ENCODE data around the gene NT5M. TPM values are rescaled to one million over a fixed set of nuclear protein-coding genes. Genes with fewer than 3 reads are reported as not detected.
"Not testable (repeated sequence)": the region's sequence is repeated elsewhere in the genome, so short reads cannot be mapped to it uniquely, and the experiment has no call there.

The NT5M gene
- total RNA-seq: 10 to 100 TPM in 4 of 9 donors, 1 to 10 TPM in 5; 5.3 to 15.1 (median 7.6) TPM
- 1 to 10 TPM; 4.1 to 9.3 TPM for polyA plus RNA-seq
- long read RNA-seq, donor 1, transcript NT5M-201 (5 exons, 1,617 nt): major isoform, 36 of 68 reads
- long read RNA-seq, donor 1, transcript NT5M-207 (5 exons, 1,635 nt): minor isoform, 8 of 68 reads
- long read RNA-seq, donor 1, partial matches to known transcripts: 0 of 68 reads
- long read RNA-seq, donor 1, other reads (novel, unspliced or antisense): 24 of 68 reads
- long read RNA-seq, donor 2, partial matches to known transcripts: 1 of 7 reads
- long read RNA-seq, donor 2, other reads (novel, unspliced or antisense): 1 of 7 reads
- long read RNA-seq, donor 3, transcript NT5M-201 (5 exons, 1,617 nt): major isoform, 9 of 17 reads
- long read RNA-seq, donor 3, partial matches to known transcripts: 0 of 17 reads
- long read RNA-seq, donor 3, other reads (novel, unspliced or antisense): 7 of 17 reads

DNA sequence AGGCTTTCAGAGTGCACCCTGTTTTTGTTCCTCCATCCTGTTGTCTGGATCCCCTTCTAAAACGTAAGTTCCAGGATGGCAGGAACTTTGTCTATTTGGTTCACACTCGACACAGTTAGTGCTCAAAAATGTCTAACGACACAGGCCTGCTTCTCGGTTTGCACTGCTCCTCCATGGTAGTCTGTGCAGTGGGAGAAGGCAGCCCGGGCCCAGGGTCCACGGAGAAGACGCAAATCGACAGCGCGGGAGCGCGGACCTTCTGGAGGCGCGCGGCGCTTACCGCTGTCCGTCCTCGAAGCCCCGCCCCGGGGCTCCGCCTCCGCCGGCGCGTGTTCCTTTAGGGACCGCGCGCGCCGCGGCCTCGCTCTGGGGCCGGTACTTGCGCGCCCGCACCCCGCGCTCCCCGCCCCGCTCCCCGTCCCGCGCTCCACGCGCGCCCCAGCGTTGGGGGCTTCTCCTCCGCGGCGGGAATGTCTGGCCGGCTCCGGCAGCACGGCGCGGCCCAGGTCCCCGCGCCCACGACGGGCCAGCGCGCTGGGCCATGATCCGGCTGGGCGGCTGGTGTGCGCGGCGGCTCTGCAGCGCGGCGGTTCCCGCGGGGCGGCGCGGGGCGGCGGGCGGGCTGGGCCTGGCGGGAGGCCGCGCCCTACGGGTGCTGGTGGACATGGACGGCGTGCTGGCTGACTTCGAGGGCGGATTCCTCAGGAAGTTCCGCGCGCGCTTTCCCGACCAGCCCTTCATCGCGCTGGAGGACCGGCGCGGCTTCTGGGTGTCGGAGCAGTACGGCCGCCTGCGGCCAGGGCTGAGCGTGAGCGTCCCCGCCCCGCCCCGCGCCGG is at the start of gene NT5M:
TSS of gene NT5M (plus strand) at position 364 of the 837 bp plus-strand sequence. CDS start at position 542, 178 bp downstream.
- peak within 1 kb of the TSS; percentile 28 to 76 (median 60) for H3K4me3 ChIP-seq
- H3K36me3 ChIP-seq: no peaks in the 10 kb centered on the region
- ATAC-seq (peak; percentile 65 to 88 (median 85)), DNase-seq (peak; percentile 69 to 86 (median 76))
- no peak for TF ChIP-seq POLR2A (IDR thresholded peaks at IDR 0.05)
- TF ChIP-seq, protein P1, sequence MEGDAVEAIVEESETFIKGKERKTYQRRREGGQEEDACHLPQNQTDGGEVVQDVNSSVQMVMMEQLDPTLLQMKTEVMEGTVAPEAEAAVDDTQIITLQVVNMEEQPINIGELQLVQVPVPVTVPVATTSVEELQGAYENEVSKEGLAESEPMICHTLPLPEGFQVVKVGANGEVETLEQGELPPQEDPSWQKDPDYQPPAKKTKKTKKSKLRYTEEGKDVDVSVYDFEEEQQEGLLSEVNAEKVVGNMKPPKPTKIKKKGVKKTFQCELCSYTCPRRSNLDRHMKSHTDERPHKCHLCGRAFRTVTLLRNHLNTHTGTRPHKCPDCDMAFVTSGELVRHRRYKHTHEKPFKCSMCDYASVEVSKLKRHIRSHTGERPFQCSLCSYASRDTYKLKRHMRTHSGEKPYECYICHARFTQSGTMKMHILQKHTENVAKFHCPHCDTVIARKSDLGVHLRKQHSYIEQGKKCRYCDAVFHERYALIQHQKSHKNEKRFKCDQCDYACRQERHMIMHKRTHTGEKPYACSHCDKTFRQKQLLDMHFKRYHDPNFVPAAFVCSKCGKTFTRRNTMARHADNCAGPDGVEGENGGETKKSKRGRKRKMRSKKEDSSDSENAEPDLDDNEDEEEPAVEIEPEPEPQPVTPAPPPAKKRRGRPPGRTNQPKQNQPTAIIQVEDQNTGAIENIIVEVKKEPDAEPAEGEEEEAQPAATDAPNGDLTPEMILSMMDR (IDR thresholded peaks at IDR 0.05): peak in 1 of 12 donors; percentile 5
- H3K27me3 ChIP-seq: no peaks in the 10 kb centered on the region
- intact Hi-C loops (cut with DNase I): loop anchor here in 2 of 10 donors (10.0 kb wide), 2 partner anchors 62 to 298 kb away; no protein-coding TSS in a partner anchor
- peaks cover 0 to 38% (median 8%) of the 10 kb centered on the region in 12 donors for H3K4me1 ChIP-seq
- 1 to 2% (median 1%) methylated on average over 11 to 107 of the region's 107 CpGs for WGBS, 4 donors
- H3K9me3 ChIP-seq: no peaks in the 10 kb centered on the region
- H3K27ac ChIP-seq: peak within 1 kb of the TSS; percentile 21 to 79 (median 60)

DNA sequence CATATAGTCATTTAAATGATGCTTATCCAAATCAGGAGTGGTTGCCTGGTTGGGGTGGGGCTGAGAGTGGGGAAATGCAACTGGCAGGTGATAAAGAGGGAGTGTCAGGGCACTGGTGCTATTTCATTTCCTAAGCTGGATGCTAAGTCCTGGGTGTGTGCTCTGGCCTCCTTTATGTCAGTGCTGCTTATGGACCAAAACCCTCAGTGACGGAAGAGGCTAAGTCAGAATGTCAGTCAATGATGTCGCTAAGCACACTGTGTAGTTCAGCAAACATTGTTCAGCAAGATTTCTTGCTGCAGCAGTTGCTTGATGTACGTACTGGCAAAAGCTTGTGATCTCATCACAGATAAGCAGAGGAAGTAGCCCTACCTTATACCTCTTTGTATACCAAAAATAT is 49.8 kb upstream of the NT5M start:
- TF ChIP-seq, protein P1 (IDR thresholded peaks at IDR 0.05): no peak
- no peaks in the 10 kb centered on the region for H3K27me3 ChIP-seq
- intact Hi-C loops (cut with DNase I): no loop called here
- DNase-seq (no peak), ATAC-seq (no peak)
- no peaks in the 10 kb centered on the region for H3K4me1 ChIP-seq
- H3K4me3 ChIP-seq: no peak overlapping the region
- peaks cover 0 to 100% (median 98%) of the 10 kb centered on the region in 9 donors for H3K36me3 ChIP-seq
- 86 to 91% (median 90%) methylated on average over 3 of the region's 3 CpGs for WGBS, 4 donors
- H3K27ac ChIP-seq: no peak overlapping the region
- H3K9me3 ChIP-seq: no peaks in the 10 kb centered on the region

DNA sequence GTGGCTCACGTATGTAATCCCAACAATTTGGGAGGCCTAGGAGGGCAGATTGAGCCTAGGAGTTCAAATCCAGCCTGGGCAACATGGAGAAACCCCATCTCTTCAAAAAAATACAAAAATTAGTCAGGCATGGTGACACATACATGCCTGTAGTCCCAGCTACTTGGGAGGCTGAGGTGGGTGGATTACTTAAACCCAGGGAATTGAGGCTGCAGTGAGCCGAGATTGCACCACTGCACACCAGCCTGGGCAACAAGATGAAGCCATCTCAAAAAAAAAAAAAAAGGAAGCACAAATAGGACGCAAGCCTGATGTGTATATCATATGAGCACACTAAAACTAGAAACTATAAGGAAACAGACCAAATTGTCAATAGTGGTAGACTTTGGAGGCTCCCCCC is 49.1 kb upstream of the NT5M start:
- no peak for TF ChIP-seq POLR2A (IDR thresholded peaks at IDR 0.05)
- intact Hi-C loops (cut with DNase I): no loop called here
- no peaks in the 10 kb centered on the region for H3K9me3 ChIP-seq
- no peaks in the 10 kb centered on the region for H3K4me1 ChIP-seq
- no peak for DNase-seq
- no peak overlapping the region for H3K27ac ChIP-seq
- H3K27me3 ChIP-seq: no peaks in the 10 kb centered on the region
- peaks cover 0 to 100% (median 98%) of the 10 kb centered on the region in 9 donors for H3K36me3 ChIP-seq
- H3K4me3 ChIP-seq: no peak overlapping the region
- WGBS, 4 donors: 84 to 89% (median 86%) methylated on average over 3 of the region's 3 CpGs
- no peak for ATAC-seq

DNA sequence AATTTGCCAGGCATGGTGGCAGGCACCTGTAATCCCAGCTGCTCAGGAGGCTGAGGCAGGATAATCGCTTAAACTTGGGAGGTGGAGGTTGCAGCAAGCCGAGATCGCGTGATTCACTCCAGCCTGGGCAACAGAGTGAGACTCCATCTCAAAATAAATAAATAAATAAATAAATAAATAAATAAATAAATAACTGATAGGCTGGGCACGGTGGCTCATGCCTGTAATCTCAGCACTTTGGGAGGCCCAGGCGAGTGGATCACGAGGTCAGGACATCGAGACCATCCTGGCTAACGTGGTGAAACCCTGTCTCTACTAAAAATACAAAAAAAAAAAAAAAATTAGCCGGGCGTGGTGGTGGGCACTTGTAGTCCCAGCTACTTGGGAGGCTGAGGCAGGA is 47.5 kb upstream of the NT5M start:
- ATAC-seq; intact Hi-C loops (cut with DNase I); DNase-seq; H3K4me1 ChIP-seq; H3K27me3 ChIP-seq; H3K4me3 ChIP-seq; H3K9me3 ChIP-seq; H3K27ac ChIP-seq: not testable (repeated sequence)
- 87 to 92% (median 90%) methylated on average over 11 of the region's 11 CpGs for WGBS, 4 donors
- H3K36me3 ChIP-seq: peaks cover 0 to 100% (median 98%) of the 10 kb centered on the region in 9 donors

DNA sequence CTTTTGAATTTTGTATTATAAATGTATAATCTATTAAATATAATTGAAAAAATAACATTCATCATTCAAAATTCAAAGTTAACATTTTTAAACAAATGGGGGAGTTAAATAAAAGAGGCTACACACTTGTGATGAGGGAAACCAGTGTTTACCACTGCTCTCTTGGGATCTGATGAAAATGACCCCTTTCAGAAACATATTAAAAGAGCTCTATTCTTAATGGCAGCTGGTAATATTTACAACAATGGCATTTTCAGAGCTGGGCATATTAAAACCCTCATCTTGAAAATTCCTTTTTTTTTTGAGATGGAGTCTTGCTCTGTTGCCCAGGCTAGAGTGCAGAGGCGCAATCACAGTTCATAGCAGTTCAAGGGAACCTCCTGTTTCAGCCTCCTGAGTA is 46.9 kb upstream of the NT5M start:
- Histone ChIP-seq H3K4me3 (no peak overlapping the region), H3K9me3 (no peaks in the 10 kb centered on the region), H3K36me3 (peaks cover 0 to 100% (median 98%) of the 10 kb centered on the region in 9 donors), H3K27me3 (no peaks in the 10 kb centered on the region), H3K4me1 (no peaks in the 10 kb centered on the region), H3K27ac (no peak overlapping the region)
- DNase-seq (no peak), ATAC-seq (no peak)
- intact Hi-C loops (cut with DNase I): no loop called here
- 90 to 100% (median 99%) methylated on average over 1 of the region's 1 CpG for WGBS, 4 donors
- TF ChIP-seq, protein P1 (IDR thresholded peaks at IDR 0.05): no peak
- no peak for TF ChIP-seq POLR2A (IDR thresholded peaks at IDR 0.05)

All from heart left ventricle (tissue), 16 donors.